ENCODE data around the gene DUSP16.
"Not testable (repeated sequence)": the region's sequence is repeated elsewhere in the genome, so short reads cannot be mapped to it uniquely, and the experiment has no call there.

DUSP16 gene

GRCh38 chr12:12583510-12584178, 21.0 kb upstream of the DUSP16 start:
- no peak for DNase-seq (ENCODE audit: low spot score)

- DNase-seq (ENCODE audit: low spot score), result peak; percentile 47
These were observed 20.2 kb upstream of the DUSP16 start for GRCh38 chr12:12582895-12583303.

- no peak for DNase-seq (ENCODE audit: low spot score)
These were observed 19.7 kb upstream of the DUSP16 start for GRCh38 chr12:12582193-12582881.

GRCh38 chr12:12580716-12581115, 18.1 kb upstream of the DUSP16 start:
- DNase-seq (ENCODE audit: low spot score), result not testable (repeated sequence)

- peak; percentile 40 for DNase-seq (ENCODE audit: low spot score)
These were observed 15.1 kb upstream of the DUSP16 start for GRCh38 chr12:12577786-12578185.

GRCh38 chr12:12572659-12573058, 10.0 kb upstream of the DUSP16 start:
- no peak for DNase-seq (ENCODE audit: low spot score)

- DNase-seq (ENCODE audit: low spot score), result not testable (repeated sequence)
These were observed 3.3 kb upstream of the DUSP16 start for GRCh38 chr12:12565971-12566370.

GRCh38 chr12:12564911-12565310, 2.2 kb upstream of the DUSP16 start:
- DNase-seq (ENCODE audit: low spot score), result peak; percentile 28

GRCh38 chr12:12563290-12563928, 746 bp upstream of the DUSP16 start:
- peak; percentile 69 for DNase-seq (ENCODE audit: low spot score)

- DNase-seq (ENCODE audit: low spot score), result peak; percentile 33
These were observed 613 bp downstream of the DUSP16 start for GRCh38 chr12:12562016-12562483.

GRCh38 chr12:12561371-12562015, 1.2 kb downstream of the DUSP16 start:
- peak; percentile 58 for DNase-seq (ENCODE audit: low spot score)

GRCh38 chr12:12560587-12561370, 1.9 kb downstream of the DUSP16 start:
- peak; percentile 77 for DNase-seq (ENCODE audit: low spot score)

GRCh38 chr12:12559719-12560296, 2.9 kb downstream of the DUSP16 start:
- DNase-seq (ENCODE audit: low spot score), result no peak

GRCh38 chr12:12558291-12558690, 4.4 kb downstream of the DUSP16 start:
- DNase-seq (ENCODE audit: low spot score), result no peak

GRCh38 chr12:12557733-12558132, 4.9 kb downstream of the DUSP16 start:
- no peak for DNase-seq (ENCODE audit: low spot score)

- no peak for DNase-seq (ENCODE audit: low spot score)
These were observed 7.0 kb downstream of the DUSP16 start for GRCh38 chr12:12555656-12556055.

GRCh38 chr12:12553208-12553785, 9.4 kb downstream of the DUSP16 start:
- no peak for DNase-seq (ENCODE audit: low spot score)

GRCh38 chr12:12551115-12551514, 11.5 kb downstream of the DUSP16 start:
- no peak for DNase-seq (ENCODE audit: low spot score)

GRCh38 chr12:12550277-12550676, 12.4 kb downstream of the DUSP16 start:
- no peak for DNase-seq (ENCODE audit: low spot score)

- no peak for DNase-seq (ENCODE audit: low spot score)
These were observed 13.2 kb downstream of the DUSP16 start for GRCh38 chr12:12549426-12549825.

- DNase-seq (ENCODE audit: low spot score), result no peak
These were observed 13.9 kb downstream of the DUSP16 start for GRCh38 chr12:12548713-12549112.
